Astrocyte of the spinal cord (primary cell): ENCODE data around the gene PKNOX2.

Experiments
- DNase-seq: peaks from one replicate; pipeline ENCODE4 v3.0.0; 2011; ENCODE audit warnings: low read depth, low spot score
- H3K4me3 ChIP-seq: 2 replicates; pipeline ENCODE4 v1.5.1; 2011; ENCODE audit warnings: low read depth, mild to moderate bottlenecking, low read length, moderate library complexity
- in situ Hi-C: cut with HindIII; loops from 2 replicates; pipeline ENCODE4 v1.10.0; 2017; ENCODE audit warnings: low sequenced_read_pairs
- TF ChIP-seq, protein P1 (sequence below): IDR thresholded peaks from 2 replicates; pipeline ENCODE4 v1.5.1; 2012; ENCODE audit warnings: low read depth, mild to moderate bottlenecking, low read length, inconsistent platforms

Gene PKNOX2

DNA sequence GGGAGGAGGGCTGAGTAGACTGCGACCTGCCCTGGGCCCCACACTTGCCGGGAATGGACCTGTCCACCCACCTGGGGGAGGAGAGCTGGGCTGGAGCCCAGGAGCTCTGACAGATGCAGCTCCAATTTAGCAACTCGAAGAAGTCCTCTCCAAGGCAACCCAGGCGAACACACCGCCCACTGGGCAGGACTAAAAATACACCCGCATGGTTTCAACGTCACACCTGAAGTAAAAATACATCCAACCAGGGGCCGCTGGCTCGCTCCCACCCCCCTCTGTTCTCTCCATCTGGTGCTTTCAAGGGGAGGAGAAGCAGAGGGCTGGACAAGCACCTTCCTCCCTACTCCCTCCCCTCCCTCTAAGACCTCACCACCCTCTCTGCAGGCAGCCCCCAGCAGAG lies 211.6 kb downstream of the PKNOX2 start:
- no peak overlapping the region for H3K4me3 ChIP-seq
- TF ChIP-seq, protein P1, sequence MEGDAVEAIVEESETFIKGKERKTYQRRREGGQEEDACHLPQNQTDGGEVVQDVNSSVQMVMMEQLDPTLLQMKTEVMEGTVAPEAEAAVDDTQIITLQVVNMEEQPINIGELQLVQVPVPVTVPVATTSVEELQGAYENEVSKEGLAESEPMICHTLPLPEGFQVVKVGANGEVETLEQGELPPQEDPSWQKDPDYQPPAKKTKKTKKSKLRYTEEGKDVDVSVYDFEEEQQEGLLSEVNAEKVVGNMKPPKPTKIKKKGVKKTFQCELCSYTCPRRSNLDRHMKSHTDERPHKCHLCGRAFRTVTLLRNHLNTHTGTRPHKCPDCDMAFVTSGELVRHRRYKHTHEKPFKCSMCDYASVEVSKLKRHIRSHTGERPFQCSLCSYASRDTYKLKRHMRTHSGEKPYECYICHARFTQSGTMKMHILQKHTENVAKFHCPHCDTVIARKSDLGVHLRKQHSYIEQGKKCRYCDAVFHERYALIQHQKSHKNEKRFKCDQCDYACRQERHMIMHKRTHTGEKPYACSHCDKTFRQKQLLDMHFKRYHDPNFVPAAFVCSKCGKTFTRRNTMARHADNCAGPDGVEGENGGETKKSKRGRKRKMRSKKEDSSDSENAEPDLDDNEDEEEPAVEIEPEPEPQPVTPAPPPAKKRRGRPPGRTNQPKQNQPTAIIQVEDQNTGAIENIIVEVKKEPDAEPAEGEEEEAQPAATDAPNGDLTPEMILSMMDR, result no peak
- peak; percentile 7 for DNase-seq
- in situ Hi-C loops, result no loop called here

DNA sequence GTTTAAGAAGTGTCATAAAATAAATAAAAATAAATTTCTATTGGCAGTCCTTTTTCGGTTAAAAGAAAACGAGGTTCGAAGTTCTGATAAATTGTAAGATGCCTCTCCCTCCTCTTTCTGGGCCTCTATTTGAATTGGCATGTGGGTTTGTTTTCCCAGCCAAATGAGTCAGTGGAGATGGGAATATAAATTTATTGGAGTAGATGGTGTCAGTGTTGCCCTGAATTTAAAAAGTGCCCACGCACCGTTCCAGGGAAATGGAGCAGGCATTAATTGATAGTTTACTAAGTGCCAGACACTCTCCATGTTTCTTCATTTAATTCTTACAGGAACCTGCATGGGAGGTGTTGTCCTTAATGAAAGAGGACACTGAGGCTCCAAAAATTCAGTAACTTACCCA lies 212.3 kb downstream of the PKNOX2 start:
- in situ Hi-C loops, result no loop called here
- H3K4me3 ChIP-seq, result no peak overlapping the region
- DNase-seq, result peak; percentile 8
- TF ChIP-seq, protein P1, result no peak

DNA sequence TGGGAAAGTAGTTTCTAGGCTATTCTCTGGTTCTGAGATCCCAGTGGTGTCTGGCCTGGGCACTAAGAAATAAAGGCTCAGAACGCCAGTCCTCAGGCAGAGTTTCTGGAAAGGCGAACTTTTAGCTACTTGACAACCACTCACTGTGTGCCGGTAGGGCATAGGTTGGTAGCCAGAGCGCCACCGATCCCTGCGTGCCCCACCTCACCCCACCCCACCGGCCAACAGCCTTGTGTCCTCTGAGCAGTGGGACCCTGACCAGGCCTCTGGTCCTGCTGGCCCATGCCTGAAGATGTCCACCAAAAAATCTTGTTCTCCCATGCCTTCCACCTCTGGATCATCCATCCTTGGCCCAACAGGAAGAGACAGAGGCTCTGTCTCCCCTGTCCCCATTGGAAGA lies 213.5 kb downstream of the PKNOX2 start:
- H3K4me3 ChIP-seq, result no peak overlapping the region
- TF ChIP-seq, protein P1, result no peak
- DNase-seq, result no peak
- in situ Hi-C loops, result no loop called here

DNA sequence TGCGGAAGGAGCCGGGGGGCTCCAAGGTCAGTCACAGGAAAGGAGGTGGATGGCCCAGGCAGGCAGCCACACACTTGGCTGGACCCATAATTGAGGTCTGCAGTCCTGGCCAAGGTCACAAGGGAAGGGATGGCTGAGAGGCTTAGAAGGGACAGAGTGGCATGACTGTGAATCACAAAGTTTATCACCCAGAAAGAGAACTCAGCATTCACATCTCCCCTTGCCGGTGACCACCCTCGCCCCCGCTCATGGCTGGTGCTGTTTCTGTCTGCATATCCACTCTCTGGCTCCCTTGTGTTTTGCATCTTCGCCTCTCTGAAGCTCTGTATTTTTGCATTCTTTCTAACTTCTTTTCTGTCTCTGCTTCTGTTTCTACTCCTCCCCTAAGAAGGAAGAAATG lies 214.0 kb downstream of the PKNOX2 start:
- no peak for DNase-seq
- in situ Hi-C loops, result no loop called here
- TF ChIP-seq, protein P1, result no peak
- H3K4me3 ChIP-seq, result no peak overlapping the region

DNA sequence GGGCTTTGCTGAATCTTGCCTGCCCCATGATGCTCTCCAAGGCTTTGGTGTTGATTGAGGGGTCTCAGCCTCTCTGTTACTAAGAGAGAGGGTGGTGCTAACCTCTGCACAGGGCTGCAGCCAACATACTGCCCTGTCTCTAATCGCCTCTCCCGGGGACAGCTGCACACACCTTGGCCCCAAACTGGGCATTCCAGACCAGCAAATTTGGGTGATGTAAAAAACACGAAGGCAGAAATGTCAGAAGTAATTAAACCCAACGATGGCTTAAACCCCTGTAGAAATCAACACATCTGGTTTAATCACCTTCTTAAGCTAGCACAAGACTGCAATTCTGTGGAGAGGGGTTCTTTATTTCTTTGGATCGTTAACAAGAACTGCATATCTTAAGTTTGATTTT lies 215.0 kb downstream of the PKNOX2 start:
- no peak for DNase-seq
- in situ Hi-C loops, result no loop called here

DNA sequence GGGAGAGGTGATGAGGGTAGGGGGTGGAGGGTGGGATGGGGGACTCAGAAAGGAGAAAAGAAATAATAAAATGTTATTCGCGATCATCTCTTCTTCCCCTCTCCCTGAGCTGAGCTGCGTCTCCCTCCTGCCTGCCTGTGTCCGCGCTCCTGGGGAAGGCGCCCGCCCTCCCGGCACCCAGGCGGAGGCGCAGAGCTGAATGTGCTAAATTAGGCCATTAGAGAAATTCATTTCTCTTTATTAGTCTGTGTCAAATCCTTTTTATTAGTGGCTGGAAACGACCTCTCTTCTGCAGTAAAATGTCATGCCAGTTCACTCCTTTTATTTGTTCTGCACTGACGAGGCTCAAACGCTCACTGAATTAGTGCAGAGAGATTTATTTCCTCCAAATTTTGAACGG lies 215.4 kb downstream of the PKNOX2 start:
- no peak for DNase-seq
- in situ Hi-C loops, result no loop called here
- TF ChIP-seq, protein P1, result no peak
- H3K4me3 ChIP-seq, result no peak overlapping the region

More for the DNA sequence above, 215.0 kb downstream of the PKNOX2 start:
- no peak overlapping the region for H3K4me3 ChIP-seq
- TF ChIP-seq, protein P1, result no peak

DNA sequence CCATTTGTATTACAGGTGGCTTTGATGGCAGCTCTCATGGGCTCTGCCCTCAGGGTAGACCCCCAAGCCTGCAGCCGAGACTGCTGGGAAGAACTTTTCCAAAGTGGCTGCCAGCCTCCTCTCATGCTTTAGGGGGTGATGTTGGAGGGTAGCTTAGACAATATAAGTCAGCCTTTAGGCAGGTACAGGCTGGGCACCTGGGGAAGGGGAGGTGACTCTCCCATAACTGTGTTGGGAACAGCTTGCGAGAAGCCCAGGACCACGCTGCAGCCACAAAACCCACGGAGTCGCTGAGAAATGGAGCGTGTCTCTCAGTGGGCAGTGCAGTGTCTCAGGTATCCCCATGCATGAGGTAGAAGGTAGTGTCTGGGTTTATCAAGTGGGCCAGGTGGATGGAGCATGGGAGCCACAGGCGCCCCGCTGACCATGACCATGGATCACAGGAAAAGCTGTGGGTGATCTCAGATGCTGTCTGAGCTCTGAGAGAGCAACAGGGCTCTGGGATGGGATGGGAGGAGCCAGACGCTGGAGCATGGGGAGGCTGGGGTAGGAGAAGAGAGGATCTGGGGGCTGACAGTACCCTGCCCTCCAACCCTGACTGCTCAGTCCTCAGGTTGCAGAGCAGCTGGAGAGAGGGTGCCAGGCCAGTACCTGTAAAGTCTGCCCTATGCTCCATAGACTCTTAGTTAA lies 216.3 kb downstream of the PKNOX2 start:
- TF ChIP-seq, protein P1, result no peak
- no peak overlapping the region for H3K4me3 ChIP-seq
- in situ Hi-C loops, result no loop called here
- DNase-seq, result no peak
